ENCODE results near the gene SS18L1. TPM values are rescaled to one million over a fixed set of nuclear protein-coding genes. Genes with fewer than 3 reads are reported as not detected.

SS18L1 gene
- total RNA-seq, 6 donors from 2014 or later = 12.2 to 70.8 (median 19.7) TPM

DNA sequence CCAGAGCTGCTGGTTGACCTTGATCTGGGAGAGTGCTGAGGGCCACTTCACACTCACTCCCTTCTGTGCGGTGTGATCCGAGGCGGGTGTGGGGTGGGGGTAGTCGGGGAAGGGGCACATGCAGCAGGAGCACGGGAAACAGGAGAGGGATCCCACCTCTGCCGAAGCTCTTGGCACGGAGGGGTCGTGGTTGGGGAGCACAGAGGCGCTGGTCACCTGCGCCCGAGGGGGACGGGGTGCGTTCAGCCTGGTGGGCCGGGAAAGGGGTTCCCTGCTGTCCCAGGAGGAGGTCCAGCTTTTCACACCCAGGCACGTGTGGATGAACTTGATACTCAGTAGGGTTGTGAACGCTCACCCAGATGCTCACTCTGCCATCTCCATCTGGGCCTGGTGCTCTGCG, 17.3 kb downstream of the SS18L1 start:
- Histone ChIP-seq H3K27ac (no peak overlapping the region), H3K9me3 (no peaks in the 10 kb centered on the region), H3K4me3 (no peak overlapping the region), H3K36me3 (peaks cover 0 to 70% (median 54%) of the 10 kb centered on the region in 4 donors), H3K4me1 (peaks cover 0 to 10% (median 1%) of the 10 kb centered on the region in 4 donors), H3K27me3 (no peaks in the 10 kb centered on the region)
- DNase-seq (no peak), ATAC-seq (ENCODE audit: low FRiP score in 2 of 2) (no peak)
- 95% methylated on average over 12 to 17 of the region's 17 CpGs for WGBS, 2 donors
- TF ChIP-seq POLR2AphosphoS5 (IDR thresholded peaks at IDR 0.05) = no peak
- TF ChIP-seq POLR2A (IDR thresholded peaks at IDR 0.05) = no peak
- no peak for TF ChIP-seq EP300 (IDR thresholded peaks at IDR 0.05)
- no peak for TF ChIP-seq CTCF (IDR thresholded peaks at IDR 0.05)

DNA sequence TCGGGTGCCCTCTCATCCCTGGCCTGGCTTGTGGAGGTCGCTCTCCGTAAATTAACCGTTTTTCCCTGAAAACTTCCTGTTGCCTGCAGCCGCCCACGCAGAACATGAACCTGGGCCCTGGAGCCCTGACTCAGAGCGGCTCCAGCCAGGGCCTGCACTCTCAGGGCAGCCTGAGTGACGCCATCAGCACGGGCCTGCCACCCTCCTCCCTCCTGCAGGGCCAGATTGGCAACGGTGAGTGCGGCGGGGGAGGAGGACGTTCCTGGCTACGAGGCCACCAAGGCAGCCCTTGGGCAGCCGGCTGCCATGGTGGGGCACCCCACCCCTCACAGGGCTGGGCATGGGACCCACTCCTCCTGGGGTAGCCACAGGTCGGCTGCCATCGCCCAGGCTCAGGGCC, 17.8 kb downstream of the SS18L1 start:
- TF ChIP-seq CTCF (IDR thresholded peaks at IDR 0.05) (no peak), POLR2AphosphoS5 (IDR thresholded peaks at IDR 0.05) (no peak), EP300 (IDR thresholded peaks at IDR 0.05) (no peak), POLR2A (IDR thresholded peaks at IDR 0.05) (no peak)
- Histone ChIP-seq H3K27me3 (no peaks in the 10 kb centered on the region), H3K9me3 (no peaks in the 10 kb centered on the region), H3K4me1 (peaks cover 0 to 10% (median 1%) of the 10 kb centered on the region in 4 donors), H3K27ac (no peak overlapping the region), H3K36me3 (peaks cover 0 to 72% (median 58%) of the 10 kb centered on the region in 4 donors), H3K4me3 (no peak overlapping the region)
- DNase-seq = peak in 1 of 2 donors; percentile 62
- WGBS, 2 donors = 91 to 96% methylated on average over 8 to 17 of the region's 17 CpGs
- ATAC-seq (ENCODE audit: low FRiP score in 2 of 2) = no peak

- no peaks in the 10 kb centered on the region for H3K4me1 ChIP-seq
- H3K9me3 ChIP-seq = no peaks in the 10 kb centered on the region
- ATAC-seq (ENCODE audit: low FRiP score in 2 of 2) (no peak), DNase-seq (peak in 1 of 2 donors; percentile 79)
- H3K36me3 ChIP-seq = peaks cover 0 to 84% (median 64%) of the 10 kb centered on the region in 4 donors
- H3K27ac ChIP-seq = no peak overlapping the region
- WGBS, 2 donors = 97 to 100% methylated on average over 12 to 37 of the region's 38 CpGs
- no peak for TF ChIP-seq EP300 (IDR thresholded peaks at IDR 0.05)
- no peak for TF ChIP-seq CTCF (IDR thresholded peaks at IDR 0.05)
- no peak for TF ChIP-seq POLR2A (IDR thresholded peaks at IDR 0.05)
- no peak for TF ChIP-seq POLR2AphosphoS5 (IDR thresholded peaks at IDR 0.05)
- no peaks in the 10 kb centered on the region for H3K27me3 ChIP-seq
- no peak overlapping the region for H3K4me3 ChIP-seq
Observed at GRCh38 chr20:62162765-62163484, 19.4 kb downstream of the SS18L1 start.

DNA sequence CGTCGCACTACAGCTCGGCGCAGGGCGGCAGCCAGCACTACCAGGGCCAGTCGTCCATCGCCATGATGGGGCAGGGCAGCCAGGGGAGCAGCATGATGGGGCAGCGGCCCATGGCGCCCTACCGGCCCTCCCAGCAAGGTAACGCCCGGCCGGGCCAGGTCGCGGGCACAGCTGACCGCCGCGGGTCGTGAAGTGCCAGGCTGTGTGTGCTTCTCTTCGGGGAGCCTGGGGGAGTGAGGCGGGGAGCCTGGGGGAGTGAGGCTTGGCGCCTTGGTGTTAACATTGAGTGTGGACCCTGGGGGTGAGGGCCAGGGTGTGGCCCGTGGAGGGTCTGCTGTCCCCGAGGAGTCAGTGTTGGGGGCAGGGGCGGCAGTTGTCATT, 19.9 kb downstream of the SS18L1 start:
- no peak overlapping the region for H3K27ac ChIP-seq
- 97% methylated on average over 15 to 19 of the region's 25 CpGs for WGBS, 2 donors
- H3K4me1 ChIP-seq = no peaks in the 10 kb centered on the region
- peak in 1 of 2 donors; percentile 80 for DNase-seq
- H3K27me3 ChIP-seq = no peaks in the 10 kb centered on the region
- TF ChIP-seq EP300 (IDR thresholded peaks at IDR 0.05) (no peak), POLR2AphosphoS5 (IDR thresholded peaks at IDR 0.05) (no peak), CTCF (IDR thresholded peaks at IDR 0.05) (no peak), POLR2A (IDR thresholded peaks at IDR 0.05) (no peak)
- no peak overlapping the region for H3K4me3 ChIP-seq
- H3K9me3 ChIP-seq = no peaks in the 10 kb centered on the region
- peaks cover 0 to 88% (median 69%) of the 10 kb centered on the region in 4 donors for H3K36me3 ChIP-seq
- ATAC-seq (ENCODE audit: low FRiP score in 2 of 2) = no peak

Measured in upper lobe of left lung (tissue), 6 donors.